ENCODE data around the gene SSC4D.

Gene SSC4D

DNA sequence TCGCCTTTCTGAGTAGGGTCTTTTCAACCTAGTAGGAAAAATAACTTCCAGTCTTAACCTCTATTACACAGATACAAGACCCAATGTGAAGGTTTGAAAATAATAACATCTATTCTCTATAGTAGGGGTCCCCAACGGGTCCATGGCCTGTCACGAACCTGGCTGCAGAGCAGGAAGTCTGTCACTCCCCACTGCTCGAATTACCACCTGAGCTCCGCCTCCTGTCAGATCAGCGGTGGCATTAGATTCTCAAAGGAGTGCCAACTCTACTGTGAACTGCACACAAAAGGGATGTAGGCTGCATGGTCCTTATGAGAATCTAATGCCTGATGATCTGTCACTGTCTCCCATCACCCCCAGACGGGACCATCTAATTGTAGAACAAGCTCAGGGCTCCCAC, 58.1 kb downstream of the SSC4D start:
- DNase-seq, result no peak

DNA sequence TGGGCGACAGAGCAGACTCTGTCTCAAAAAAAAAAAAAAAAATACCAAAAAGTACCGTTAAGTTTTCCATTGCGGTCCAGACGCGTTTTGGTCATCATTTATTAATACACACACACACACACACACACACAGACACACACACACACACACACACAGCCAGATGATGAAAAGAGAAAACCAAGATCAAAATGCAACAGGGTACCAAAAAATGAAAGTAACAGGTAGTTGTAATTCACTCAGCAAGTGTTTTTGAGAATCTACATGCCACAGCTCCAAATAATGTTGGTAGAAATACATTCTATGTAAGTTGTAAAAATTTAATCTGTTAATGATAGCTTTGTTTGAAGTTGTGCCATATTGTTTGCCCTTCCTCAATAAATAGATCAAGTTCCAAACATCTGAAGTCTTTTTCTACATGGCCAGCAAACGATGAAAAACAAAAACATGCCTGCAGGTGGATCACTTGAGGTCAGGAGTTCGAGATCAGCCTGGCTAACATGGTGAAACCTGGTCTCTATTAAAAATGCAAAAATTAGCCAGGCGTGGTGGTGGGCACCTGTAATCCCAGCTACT, 60.1 kb downstream of the SSC4D start:
- DNase-seq, result no peak

DNA sequence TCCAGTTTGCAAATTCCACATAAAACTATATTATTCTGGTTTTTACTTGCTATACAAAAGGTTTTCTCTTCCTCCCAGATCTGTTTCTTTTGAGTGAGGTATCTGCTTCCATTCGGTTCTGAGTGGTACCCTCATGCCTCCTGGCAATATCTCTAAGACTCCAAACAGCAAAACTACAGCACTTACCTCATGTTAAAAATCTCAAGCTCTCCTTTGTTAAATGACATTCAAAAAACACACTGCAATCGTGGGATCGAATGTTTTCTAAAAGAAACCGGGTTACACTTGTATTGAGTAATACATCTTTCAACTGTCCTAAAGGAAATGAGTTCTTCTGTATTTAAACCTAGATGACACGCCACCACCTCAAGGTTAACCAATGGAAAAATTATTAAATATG, 61.8 kb downstream of the SSC4D start:
- no peak for DNase-seq

DNA sequence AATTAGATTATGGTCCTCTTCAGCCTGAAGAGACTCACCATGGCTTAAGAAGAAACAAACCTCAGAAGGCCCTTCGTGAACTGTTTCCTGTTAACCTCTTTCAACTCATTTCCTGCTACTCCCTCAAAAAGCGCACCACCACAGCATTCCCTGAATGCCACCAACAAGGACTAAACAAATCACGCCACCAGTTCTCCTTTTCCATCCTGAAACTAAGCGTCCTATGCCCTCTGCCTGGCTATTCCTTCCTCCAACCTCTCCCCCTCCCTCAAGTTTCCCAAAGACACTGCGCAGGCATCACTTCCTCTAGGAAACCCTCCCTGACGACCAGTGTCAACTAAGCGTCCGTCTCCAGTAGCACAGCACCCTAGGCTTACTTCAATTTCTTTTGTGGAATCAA, 62.7 kb downstream of the SSC4D start:
- DNase-seq, result no peak

DNA sequence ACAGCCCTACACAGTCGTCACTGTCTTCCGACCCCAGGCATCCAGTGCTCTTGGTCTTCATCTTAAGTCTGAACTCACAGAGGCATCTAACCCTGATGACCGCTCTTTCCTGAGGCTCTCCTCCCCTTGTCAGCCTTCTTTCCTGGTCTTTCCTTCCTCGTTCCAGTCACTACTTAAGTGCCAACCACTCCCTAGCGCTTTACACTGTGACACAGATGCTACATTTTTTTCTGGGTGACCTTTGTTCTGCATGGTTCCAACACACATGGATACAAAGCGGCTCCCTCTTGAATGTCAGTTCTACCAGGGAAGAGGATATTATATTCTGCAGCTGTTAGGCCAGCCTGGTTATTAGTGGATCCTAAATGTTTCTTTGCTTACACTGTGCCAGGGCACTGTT, 63.4 kb downstream of the SSC4D start:
- no peak for DNase-seq

DNA sequence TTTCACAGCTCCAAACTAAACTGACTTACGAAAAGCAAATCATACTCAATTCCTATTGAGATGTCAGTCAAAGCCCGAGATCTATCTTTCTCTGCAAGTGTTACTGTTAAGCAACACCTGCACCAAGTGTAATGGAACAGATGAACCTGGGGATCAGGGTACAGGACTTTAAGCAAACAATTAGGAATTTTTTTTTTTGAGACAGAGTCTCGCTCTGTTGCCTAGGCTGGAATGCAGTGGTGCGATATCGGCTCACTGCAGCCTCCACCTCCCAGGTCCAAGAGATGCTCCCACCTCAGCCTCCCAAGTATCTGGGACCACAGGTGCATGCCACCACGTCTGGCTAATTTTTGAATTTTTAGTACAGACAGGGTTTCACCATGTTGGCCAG, 65.6 kb downstream of the SSC4D start:
- DNase-seq, result no peak

DNA sequence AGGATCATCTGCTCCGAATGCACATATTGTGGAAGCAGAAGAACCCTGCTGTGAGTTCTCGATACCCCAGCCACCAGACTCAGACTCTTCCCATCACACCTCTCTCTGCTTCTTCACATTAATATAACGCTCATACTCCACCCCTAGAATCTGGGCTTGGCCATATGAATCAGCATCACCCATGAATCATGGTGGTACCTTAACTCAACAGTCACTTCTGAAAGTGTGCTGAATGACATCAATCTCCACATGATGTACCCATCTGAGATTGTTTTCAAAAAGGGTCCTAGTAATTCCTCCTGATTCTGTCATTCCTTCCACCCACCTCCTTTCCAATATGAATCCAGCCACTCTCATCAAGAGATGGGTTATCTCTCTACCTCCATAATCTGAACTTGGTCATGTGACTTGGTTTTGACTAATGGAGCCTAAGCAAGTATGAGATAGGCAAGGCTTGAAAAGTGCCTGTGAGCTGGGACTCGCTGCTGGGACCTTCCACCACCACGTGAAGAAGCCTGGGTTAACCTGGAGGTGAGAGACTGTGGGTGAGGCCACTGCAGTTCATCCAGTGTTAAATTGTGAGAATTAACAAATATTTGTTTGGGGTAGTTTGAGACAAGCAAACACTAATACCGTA, 66.1 kb downstream of the SSC4D start:
- peak; percentile 46 for DNase-seq

DNA sequence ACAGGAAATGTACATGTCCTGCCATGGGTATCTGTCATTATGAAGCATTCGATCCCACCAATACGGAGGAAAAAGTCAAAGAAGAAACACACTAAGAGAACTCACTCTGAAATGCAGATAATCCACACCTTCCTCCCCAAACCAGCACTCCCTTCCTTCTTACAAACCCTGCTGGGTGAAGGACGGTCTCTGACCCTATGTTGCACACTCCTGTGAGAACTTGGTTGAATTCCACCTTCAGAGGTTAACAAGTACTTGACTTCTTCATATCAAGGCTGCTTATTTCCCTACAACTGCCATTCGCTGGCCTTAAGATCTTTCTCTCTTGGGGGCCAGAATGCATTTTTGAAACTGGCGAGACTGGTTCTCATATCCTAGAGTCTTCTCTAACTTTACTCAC, 67.3 kb downstream of the SSC4D start:
- DNase-seq, result no peak

DNA sequence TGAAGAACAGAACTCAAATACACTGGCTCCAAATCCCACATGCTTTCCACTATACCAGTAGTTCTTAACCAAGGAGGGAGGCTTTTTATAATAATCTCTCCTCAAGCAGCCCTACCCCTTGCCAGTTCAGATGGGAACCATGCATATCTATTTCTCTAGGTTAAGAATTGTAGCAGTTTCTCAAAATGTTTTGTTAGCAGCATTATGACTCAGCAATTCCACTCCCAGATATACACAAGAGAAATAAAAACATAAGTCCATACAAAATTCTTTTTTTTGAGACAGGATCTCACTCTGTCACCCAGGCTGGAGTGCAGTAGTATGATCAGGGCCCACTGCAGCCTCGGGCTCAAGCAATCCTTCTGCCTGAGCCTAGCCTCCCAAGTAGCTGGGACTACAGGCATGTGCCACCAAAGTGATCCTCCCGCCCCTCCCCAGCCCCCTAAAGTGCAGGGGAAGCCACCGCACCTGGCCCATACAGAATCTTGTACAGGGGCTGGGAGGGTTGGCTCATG, 68.8 kb downstream of the SSC4D start:
- DNase-seq, result no peak

All from stimulated activated CD4-positive, alpha-beta T cell treated with anti-CD3 and anti-CD28 coated beads, Interleukin-1b, Interleukin-23, amount 100 ng/mL, for 48 hours (primary cell).